ENCODE data around the gene COPS7A.

DNA sequence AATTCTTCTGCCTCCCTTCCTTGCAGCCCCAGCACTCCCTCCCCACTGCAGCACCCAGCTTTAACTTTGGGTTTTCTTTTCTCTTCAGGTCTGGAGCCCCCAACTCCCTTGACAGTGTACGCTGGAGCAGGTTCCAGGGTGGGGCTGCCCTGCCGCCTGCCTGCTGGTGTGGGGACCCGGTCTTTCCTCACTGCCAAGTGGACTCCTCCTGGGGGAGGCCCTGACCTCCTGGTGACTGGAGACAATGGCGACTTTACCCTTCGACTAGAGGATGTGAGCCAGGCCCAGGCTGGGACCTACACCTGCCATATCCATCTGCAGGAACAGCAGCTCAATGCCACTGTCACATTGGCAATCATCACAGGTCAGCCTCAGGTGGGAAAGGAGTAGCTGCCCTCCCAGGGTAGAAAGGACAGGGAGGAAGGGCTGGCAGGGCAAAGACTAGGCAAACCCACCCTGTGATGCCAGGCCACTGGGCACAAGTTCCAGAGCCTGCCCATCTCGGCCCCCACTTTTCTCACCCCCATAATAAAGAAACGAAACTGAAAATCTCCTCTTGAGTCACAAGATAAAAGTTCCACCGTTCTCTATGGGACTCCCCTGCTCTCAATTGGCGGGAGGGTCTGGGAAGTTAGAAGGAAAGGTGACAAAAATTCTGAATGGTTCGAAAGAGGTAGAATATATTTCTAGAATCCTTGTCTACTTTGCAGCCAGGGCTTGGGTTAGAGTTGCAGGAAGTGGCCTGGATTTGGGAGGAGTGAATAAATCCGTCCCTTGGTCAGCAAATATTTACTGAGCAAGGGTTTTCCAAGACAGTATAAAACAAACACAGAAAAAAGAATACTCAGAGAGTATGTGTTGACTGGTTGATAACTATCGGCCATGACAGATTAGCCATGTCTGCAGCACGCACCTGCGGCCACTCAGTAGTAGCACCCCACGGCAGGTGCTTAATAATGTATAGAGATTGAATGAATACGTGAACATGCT, 51.6 kb downstream of the COPS7A start:
- TF ChIP-seq, protein P1, sequence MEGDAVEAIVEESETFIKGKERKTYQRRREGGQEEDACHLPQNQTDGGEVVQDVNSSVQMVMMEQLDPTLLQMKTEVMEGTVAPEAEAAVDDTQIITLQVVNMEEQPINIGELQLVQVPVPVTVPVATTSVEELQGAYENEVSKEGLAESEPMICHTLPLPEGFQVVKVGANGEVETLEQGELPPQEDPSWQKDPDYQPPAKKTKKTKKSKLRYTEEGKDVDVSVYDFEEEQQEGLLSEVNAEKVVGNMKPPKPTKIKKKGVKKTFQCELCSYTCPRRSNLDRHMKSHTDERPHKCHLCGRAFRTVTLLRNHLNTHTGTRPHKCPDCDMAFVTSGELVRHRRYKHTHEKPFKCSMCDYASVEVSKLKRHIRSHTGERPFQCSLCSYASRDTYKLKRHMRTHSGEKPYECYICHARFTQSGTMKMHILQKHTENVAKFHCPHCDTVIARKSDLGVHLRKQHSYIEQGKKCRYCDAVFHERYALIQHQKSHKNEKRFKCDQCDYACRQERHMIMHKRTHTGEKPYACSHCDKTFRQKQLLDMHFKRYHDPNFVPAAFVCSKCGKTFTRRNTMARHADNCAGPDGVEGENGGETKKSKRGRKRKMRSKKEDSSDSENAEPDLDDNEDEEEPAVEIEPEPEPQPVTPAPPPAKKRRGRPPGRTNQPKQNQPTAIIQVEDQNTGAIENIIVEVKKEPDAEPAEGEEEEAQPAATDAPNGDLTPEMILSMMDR (IDR thresholded peaks at IDR 0.05 in 8 of 11, conservative IDR thresholded peaks at IDR 0.05 in 3 of 11) = no peak
- TF ChIP-seq POLR2A (IDR thresholded peaks at IDR 0.05) (no peak), POLR2AphosphoS5 (IDR thresholded peaks at IDR 0.05) (no peak)

Data from spleen (tissue), 7 donors.